ENCODE data around the gene RTP1.
A peak's percentile ranks its signal among the peaks of the same experiment; 100 is the strongest.

Gene RTP1, protein sequence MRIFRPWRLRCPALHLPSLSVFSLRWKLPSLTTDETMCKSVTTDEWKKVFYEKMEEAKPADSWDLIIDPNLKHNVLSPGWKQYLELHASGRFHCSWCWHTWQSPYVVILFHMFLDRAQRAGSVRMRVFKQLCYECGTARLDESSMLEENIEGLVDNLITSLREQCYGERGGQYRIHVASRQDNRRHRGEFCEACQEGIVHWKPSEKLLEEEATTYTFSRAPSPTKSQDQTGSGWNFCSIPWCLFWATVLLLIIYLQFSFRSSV

DNA sequence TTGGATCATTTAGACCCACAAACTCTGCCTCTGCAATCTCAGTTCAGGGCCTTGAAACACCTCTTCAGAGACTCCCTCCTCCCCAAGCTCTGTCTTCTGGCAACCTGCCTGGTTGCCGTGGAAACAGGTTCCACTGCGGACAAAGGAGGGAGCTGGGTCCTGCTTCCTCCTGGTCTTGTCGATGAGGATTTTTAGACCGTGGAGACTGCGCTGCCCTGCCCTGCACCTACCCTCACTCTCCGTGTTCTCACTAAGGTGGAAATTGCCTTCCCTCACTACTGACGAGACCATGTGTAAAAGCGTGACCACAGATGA lies at the start of gene RTP1:
RTP1 (plus strand) TSS at position 152 of the 315 bp plus-strand sequence; CDS start at position 182, 30 bp downstream.
- Histone ChIP-seq H3K36me3 (ENCODE audit: control insufficient read depth, insufficient read depth, low read length) (no peaks in the 10 kb centered on the region), H3K4me3 (replicated peaks; ENCODE audit: low read depth, low read length) (no peak within 1 kb of the TSS), H3K27me3 (replicated peaks; ENCODE audit: control insufficient read depth, insufficient read depth, low read length) (no peaks in the 10 kb centered on the region; the same call in 1 of the 2 replicates)
- no peak for DNase-seq (ENCODE audit: extremely low read depth, insufficient read length)
- TF ChIP-seq, protein P1, sequence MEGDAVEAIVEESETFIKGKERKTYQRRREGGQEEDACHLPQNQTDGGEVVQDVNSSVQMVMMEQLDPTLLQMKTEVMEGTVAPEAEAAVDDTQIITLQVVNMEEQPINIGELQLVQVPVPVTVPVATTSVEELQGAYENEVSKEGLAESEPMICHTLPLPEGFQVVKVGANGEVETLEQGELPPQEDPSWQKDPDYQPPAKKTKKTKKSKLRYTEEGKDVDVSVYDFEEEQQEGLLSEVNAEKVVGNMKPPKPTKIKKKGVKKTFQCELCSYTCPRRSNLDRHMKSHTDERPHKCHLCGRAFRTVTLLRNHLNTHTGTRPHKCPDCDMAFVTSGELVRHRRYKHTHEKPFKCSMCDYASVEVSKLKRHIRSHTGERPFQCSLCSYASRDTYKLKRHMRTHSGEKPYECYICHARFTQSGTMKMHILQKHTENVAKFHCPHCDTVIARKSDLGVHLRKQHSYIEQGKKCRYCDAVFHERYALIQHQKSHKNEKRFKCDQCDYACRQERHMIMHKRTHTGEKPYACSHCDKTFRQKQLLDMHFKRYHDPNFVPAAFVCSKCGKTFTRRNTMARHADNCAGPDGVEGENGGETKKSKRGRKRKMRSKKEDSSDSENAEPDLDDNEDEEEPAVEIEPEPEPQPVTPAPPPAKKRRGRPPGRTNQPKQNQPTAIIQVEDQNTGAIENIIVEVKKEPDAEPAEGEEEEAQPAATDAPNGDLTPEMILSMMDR (IDR thresholded peaks at IDR 0.05; ENCODE audit: insufficient read depth, low read length, poor library complexity, severe bottlenecking) = no peak

DNA sequence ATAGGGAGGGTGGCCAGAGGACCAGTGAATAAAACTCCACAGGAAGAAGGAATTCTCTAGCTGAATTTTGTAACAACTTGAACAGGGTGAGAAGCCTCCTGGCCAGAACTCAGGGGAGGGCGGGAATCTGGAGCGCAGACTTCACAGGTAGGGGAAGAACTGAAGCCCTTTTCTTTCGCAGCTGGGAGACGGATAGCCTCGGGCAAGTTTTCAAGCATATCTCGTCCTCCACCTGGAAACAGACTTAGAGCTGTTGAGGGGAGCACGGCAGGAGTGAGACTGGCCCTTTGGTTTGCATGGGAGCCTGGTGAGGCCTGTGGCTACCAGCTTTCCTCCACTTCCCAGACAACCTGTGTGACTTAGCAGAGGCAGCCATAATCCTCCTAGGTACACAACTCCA lies 47.1 kb upstream of the RTP1 start:
- H3K36me3 ChIP-seq (ENCODE audit: control insufficient read depth, insufficient read depth, low read length) = no peaks in the 10 kb centered on the region
- no peaks in the 10 kb centered on the region for H3K27me3 ChIP-seq (replicated peaks; ENCODE audit: control insufficient read depth, insufficient read depth, low read length)
- TF ChIP-seq, protein P1 (IDR thresholded peaks at IDR 0.05; ENCODE audit: insufficient read depth, low read length, poor library complexity, severe bottlenecking) = no peak
- DNase-seq (ENCODE audit: extremely low read depth, insufficient read length) = no peak
- no peak overlapping the region for H3K4me3 ChIP-seq (replicated peaks; ENCODE audit: low read depth, low read length)

DNA sequence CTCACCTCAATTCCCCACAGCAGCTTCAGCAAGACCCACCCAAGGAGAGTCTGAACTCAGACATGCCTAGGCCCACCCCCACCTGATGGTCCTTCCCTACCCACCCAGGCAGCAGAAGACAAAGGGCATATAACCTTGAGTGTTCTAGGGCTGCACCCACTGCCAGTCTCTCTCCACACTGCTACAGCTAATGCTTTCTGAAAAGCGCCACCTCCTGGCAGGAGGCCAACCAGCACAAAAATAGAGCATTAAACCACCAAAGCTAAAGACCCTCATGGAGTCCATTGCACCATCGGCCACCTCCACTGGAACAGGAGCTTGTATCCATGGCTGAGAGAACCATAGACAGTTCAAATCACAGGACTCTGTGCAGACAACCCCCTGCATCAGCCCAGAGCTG lies 46.7 kb upstream of the RTP1 start:
- no peak for DNase-seq (ENCODE audit: extremely low read depth, insufficient read length)

DNA sequence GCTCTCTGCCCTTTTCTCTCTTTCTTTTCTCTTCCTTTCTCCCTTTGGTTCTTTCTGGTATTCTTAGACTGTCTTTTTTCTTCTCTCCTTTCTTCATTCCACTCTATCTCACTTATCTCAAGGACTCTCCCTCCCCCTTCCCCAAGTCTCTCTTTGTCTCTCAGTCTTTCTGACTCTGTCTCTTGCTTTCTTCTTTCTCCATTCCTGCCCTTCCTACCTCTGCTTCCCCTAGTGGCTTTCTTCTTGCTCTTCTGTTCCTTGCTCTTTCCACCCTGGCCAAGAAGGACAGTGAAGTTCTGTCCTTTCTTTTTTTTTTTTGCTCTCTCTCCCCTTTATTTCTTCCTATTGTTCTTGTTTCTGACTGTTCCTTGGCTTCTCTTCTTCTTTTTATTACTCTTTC lies 35.7 kb upstream of the RTP1 start:
- H3K27me3 ChIP-seq (replicated peaks; ENCODE audit: control insufficient read depth, insufficient read depth, low read length) = peaks cover 2% of the 10 kb centered on the region
- TF ChIP-seq, protein P1 (IDR thresholded peaks at IDR 0.05; ENCODE audit: insufficient read depth, low read length, poor library complexity, severe bottlenecking) = no peak
- no peak overlapping the region for H3K4me3 ChIP-seq (replicated peaks; ENCODE audit: low read depth, low read length)
- no peak for DNase-seq (ENCODE audit: extremely low read depth, insufficient read length)
- H3K36me3 ChIP-seq (ENCODE audit: control insufficient read depth, insufficient read depth, low read length) = no peaks in the 10 kb centered on the region

More for the DNA sequence above, 46.7 kb upstream of the RTP1 start:
- Histone ChIP-seq H3K4me3 (replicated peaks; ENCODE audit: low read depth, low read length) (no peak overlapping the region), H3K27me3 (replicated peaks; ENCODE audit: control insufficient read depth, insufficient read depth, low read length) (no peaks in the 10 kb centered on the region), H3K36me3 (ENCODE audit: control insufficient read depth, insufficient read depth, low read length) (no peaks in the 10 kb centered on the region)
- TF ChIP-seq, protein P1 (IDR thresholded peaks at IDR 0.05; ENCODE audit: insufficient read depth, low read length, poor library complexity, severe bottlenecking) = peak; percentile 60

DNA sequence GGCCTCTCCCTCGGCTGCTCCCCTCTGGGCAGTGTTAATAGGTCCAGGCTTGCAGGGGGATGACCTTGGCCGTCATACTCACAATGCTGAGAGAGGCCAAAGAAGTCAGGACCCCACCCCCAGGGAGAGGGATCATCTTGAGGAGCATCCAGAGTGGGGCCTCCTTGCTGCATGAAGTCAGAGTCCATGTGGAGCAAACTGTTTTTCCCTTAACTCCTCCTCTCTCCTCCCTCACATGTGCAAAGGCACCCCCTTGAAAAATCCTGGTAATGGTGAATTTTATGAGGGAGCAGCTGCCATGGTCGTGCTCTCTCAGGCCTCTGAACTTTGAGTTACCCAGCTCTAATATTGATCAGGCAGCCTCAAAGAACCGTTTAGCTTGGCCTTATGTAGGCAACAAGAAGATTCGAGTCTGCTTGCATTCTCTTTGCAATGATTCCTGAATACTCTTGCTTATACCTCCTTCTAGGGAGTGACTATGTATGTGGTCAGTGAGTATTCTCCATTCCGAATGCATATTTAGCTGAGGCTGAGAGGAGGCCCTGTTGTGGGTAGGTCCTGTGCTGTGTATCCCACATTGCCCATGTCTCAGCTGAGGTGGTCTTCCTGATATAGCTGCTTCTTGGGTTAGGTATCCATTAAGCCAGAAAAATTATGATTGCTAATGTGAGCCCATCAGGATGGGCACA lies 34.9 kb upstream of the RTP1 start:
- Histone ChIP-seq H3K4me3 (replicated peaks; ENCODE audit: low read depth, low read length) (no peak overlapping the region), H3K27me3 (replicated peaks; ENCODE audit: control insufficient read depth, insufficient read depth, low read length) (peaks cover 2% of the 10 kb centered on the region), H3K36me3 (ENCODE audit: control insufficient read depth, insufficient read depth, low read length) (no peaks in the 10 kb centered on the region)
- TF ChIP-seq, protein P1 (IDR thresholded peaks at IDR 0.05; ENCODE audit: insufficient read depth, low read length, poor library complexity, severe bottlenecking) = no peak
- no peak for DNase-seq (ENCODE audit: extremely low read depth, insufficient read length)

All from GM06990 (cell line).